GM10248 (cell line): ENCODE results near the gene CHAF1A.

Experiments used
- CTCF ChIA-PET: fragments of 300-600 bp; sonication (Branson Sonifier 250); formaldehyde crosslinking; extraction: SDS; loops from one replicate; lab custom pipeline; 2021; ENCODE audit warnings: antibody characterized with exemption; lab: Yijun Ruan, JAX
- POLR2A ChIA-PET: fragments of 350-650 bp; sonication (Branson Sonifier 250); formaldehyde crosslinking; extraction: SDS; loops from one replicate; lab custom pipeline; 2020; ENCODE audit warnings: antibody characterized with exemption; lab: Yijun Ruan, JAX
- DNase-seq: peaks from one replicate; pipeline ENCODE4 v3.0.0; 2012; ENCODE audit errors: extremely low spot score
- CTCF ChIP-seq: IDR thresholded peaks from 2 replicates; pipeline ENCODE4 v1.5.1; 2012; ENCODE audit warnings: mild to moderate bottlenecking, low read depth; ENCODE audit errors: extremely low read depth, missing control alignments, control extremely low read depth

The CHAF1A gene

GRCh38 chr19:4487572-4487971, 85.1 kb downstream of the CHAF1A start:
- ChIA-PET CTCF (no interaction called here), POLR2A (no interaction called here)
- DNase-seq, result no peak
- TF ChIP-seq CTCF, result no peak

GRCh38 chr19:4488496-4488895, 86.1 kb downstream of the CHAF1A start:
- ChIA-PET CTCF (no interaction called here), POLR2A (no interaction called here)
- DNase-seq, result no peak
- no peak for TF ChIP-seq CTCF

- ChIA-PET CTCF (interaction anchor here (1.0 kb wide), 1 partner anchor 32 kb away, joined by 3 read pairs; no protein-coding TSS in a partner anchor), POLR2A (no interaction called here)
Measured at GRCh38 chr19:4491446-4491845, 89.0 kb downstream of the CHAF1A start.

GRCh38 chr19:4492337-4493103, 90.1 kb downstream of the CHAF1A start:
- ChIA-PET POLR2A (no interaction called here), CTCF (no interaction called here)
- no peak for TF ChIP-seq CTCF
- DNase-seq, result no peak

More at GRCh38 chr19:4491446-4491845, 89.0 kb downstream of the CHAF1A start:
- DNase-seq, result no peak
- TF ChIP-seq CTCF, result no peak
